Skeletal muscle satellite cell (primary cell): Measurements from ENCODE around the gene PDAP1.
"Not testable (repeated sequence)": the region's sequence is repeated elsewhere in the genome, so short reads cannot be mapped to it uniquely, and the experiment has no call there.

Source experiments
- H3K27me3 ChIP-seq: 2 replicates; pipeline ENCODE4 v1.7.0; 2013; ENCODE audit warnings: low read length; ENCODE audit not compliant: control insufficient read depth, insufficient read depth
- H3K36me3 ChIP-seq: 2 replicates; pipeline ENCODE4 v1.7.0; 2013; ENCODE audit warnings: mild to moderate bottlenecking, control low read depth, low read length; ENCODE audit not compliant: insufficient read depth
- H3K4me1 ChIP-seq: 2 replicates; pipeline ENCODE4 v1.7.0; 2013; ENCODE audit warnings: low read length; ENCODE audit not compliant: control insufficient read depth, insufficient read depth
- H3K4me2 ChIP-seq: 2 replicates; pipeline ENCODE4 v1.7.0; 2013; ENCODE audit warnings: mild to moderate bottlenecking, low read length
- H3K4me3 ChIP-seq: 2 replicates; pipeline ENCODE4 v1.7.0; 2013; ENCODE audit warnings: low read length
- H3K9ac ChIP-seq: 2 replicates; pipeline ENCODE4 v1.7.0; 2013; ENCODE audit warnings: mild to moderate bottlenecking, low read depth, low read length, moderate library complexity
- H3K9me3 ChIP-seq: replicated peaks from 2 replicates; pipeline ENCODE4 v1.7.0; 2013; ENCODE audit warnings: mild to moderate bottlenecking, control low read depth, low read length

The PDAP1 gene

GRCh38 chr7:99355098-99355497, 53.3 kb downstream of the PDAP1 start:
- Histone ChIP-seq H3K9me3 (no peaks in the 10 kb centered on the region), H3K4me2 (no peak overlapping the region), H3K36me3 (peaks cover 60% of the 10 kb centered on the region), H3K4me3 (no peak overlapping the region), H3K9ac (no peak overlapping the region), H3K27me3 (no peaks in the 10 kb centered on the region), H3K4me1 (no peaks in the 10 kb centered on the region)

GRCh38 chr7:99352247-99352646, 56.1 kb downstream of the PDAP1 start:
- Histone ChIP-seq H3K4me3 (no peak overlapping the region), H3K9me3 (no peaks in the 10 kb centered on the region), H3K4me2 (no peak overlapping the region), H3K36me3 (peaks cover 61% of the 10 kb centered on the region), H3K4me1 (no peaks in the 10 kb centered on the region), H3K27me3 (no peaks in the 10 kb centered on the region), H3K9ac (no peak overlapping the region)

- not testable (repeated sequence) for H3K4me1 ChIP-seq, H3K4me3 ChIP-seq, H3K9ac ChIP-seq, H3K9me3 ChIP-seq, H3K27me3 ChIP-seq, H3K4me2 ChIP-seq
- peaks cover 57% of the 10 kb centered on the region for H3K36me3 ChIP-seq
These were observed 57.8 kb downstream of the PDAP1 start for GRCh38 chr7:99350641-99351040.
